Astrocyte of the spinal cord (primary cell): ENCODE measurements around the gene TPPP2.

ENCODE experiments used
- DNase-seq: peaks from one replicate; pipeline ENCODE4 v3.0.0; 2011; ENCODE audit warnings: low read depth, low spot score
- H3K4me3 ChIP-seq: 2 replicates; pipeline ENCODE4 v1.5.1; 2011; ENCODE audit warnings: low read depth, mild to moderate bottlenecking, low read length, moderate library complexity
- CTCF ChIP-seq: IDR thresholded peaks from 2 replicates; pipeline ENCODE4 v1.5.1; 2012; ENCODE audit warnings: low read depth, mild to moderate bottlenecking, low read length, inconsistent platforms
- in situ Hi-C: cut with HindIII; loops from 2 replicates; pipeline ENCODE4 v1.10.0; 2017; ENCODE audit warnings: low sequenced_read_pairs

TPPP2 gene

GRCh38 chr14:21026274-21026987 is 3.6 kb upstream of the TPPP2 start:
- H3K4me3 ChIP-seq: no peak overlapping the region
- in situ Hi-C loops: no loop called here
- TF ChIP-seq CTCF: no peak
- no peak for DNase-seq

- no peak overlapping the region for H3K4me3 ChIP-seq
- DNase-seq: no peak
- in situ Hi-C loops: no loop called here
- no peak for TF ChIP-seq CTCF
Observed at GRCh38 chr14:21026988-21027315, 3.1 kb upstream of the TPPP2 start.

- no peak for TF ChIP-seq CTCF
- DNase-seq: no peak
- in situ Hi-C loops: no loop called here
- H3K4me3 ChIP-seq: no peak overlapping the region
Observed at GRCh38 chr14:21030531-21030930, 514 bp downstream of the TPPP2 start.

GRCh38 chr14:21032326-21033132 is 2.5 kb downstream of the TPPP2 start:
- in situ Hi-C loops: no loop called here
- no peak overlapping the region for H3K4me3 ChIP-seq
- no peak for DNase-seq
- no peak for TF ChIP-seq CTCF

- in situ Hi-C loops: no loop called here
- DNase-seq: no peak
- no peak overlapping the region for H3K4me3 ChIP-seq
- TF ChIP-seq CTCF: no peak
Observed at GRCh38 chr14:21033133-21033698, 3.2 kb downstream of the TPPP2 start.

- no peak within 1 kb of the TSS for H3K4me3 ChIP-seq
- in situ Hi-C loops: no loop called here
- TF ChIP-seq CTCF: no peak
- DNase-seq: no peak
Observed at GRCh38 chr14:21034707-21035106, 4.7 kb downstream of the TPPP2 start, which contains the start of gene RNASE13. Gene RNASE13 (minus strand): TSS chr14:21034807. CDS start chr14:21034288, 519 bp downstream.
